A549 (cell line): Measurements from ENCODE around the gene CEP78. TPM values are rescaled to one million over a fixed set of nuclear protein-coding genes. Genes with fewer than 3 reads are reported as not detected.
A peak's percentile ranks its signal among the peaks of the same experiment; 100 is the strongest.
"Not testable (repeated sequence)": the region's sequence is repeated elsewhere in the genome, so short reads cannot be mapped to it uniquely, and the experiment has no call there.

Experiments
- ATAC-seq, 2 experiments: fragments of 200-7000 bp in 1 of 2; fragments of >200 bp in 1 of 2; cut with Nextera tagmentation in 1 of 2; cut with Tn5 transposase in 1 of 2; 3 replicates each; pipeline versions ENCODE4 v1.8.0 to v1.9.1; 2018 to 2020; ENCODE audit warnings: mild to moderate bottlenecking in 1 of 2, moderate library complexity in 1 of 2
- CTCF ChIA-PET: fragments of 300-600 bp; sonication (Branson Sonifier 250); formaldehyde crosslinking; extraction: SDS; loops from one replicate; lab custom pipeline; 2021; ENCODE audit warnings: antibody characterized with exemption, inconsistent platforms; lab: Yijun Ruan, JAX
- POLR2A ChIA-PET: fragments of 350-600 bp; formaldehyde crosslinking; extraction: SDS; loops from one replicate; lab custom pipeline; 2021; ENCODE audit warnings: antibody characterized with exemption, inconsistent platforms; lab: Yijun Ruan, JAX
- DNase-seq, 2 experiments: peaks; one replicate each; pipeline versions ENCODE4 v3.0.0 to v3.0.0-alpha.2; 2011 to 2016; ENCODE audit warnings: low read depth in 1 of 2, low spot score in 1 of 2
- FAIRE-seq: peaks from 2 replicates; lab custom pipeline; 2011; peaks lifted over from hg19 to GRCh38; lab: Jason Lieb, UNC
- H3K27ac ChIP-seq, 2 experiments: fragments of >200 bp; sonication (Bioruptor Twin); formaldehyde crosslinking; 3 replicates each; pipeline ENCODE4 v1.5.1; 2016 to 2017
- H3K4me1 ChIP-seq: fragments of >200 bp; sonication (Bioruptor Twin); formaldehyde crosslinking; 3 replicates; pipeline ENCODE4 v1.6.1; 2016
- H3K4me2 ChIP-seq: fragments of >200 bp; sonication (Bioruptor Twin); formaldehyde crosslinking; 3 replicates; pipeline ENCODE4 v1.6.1; 2016
- H3K4me3 ChIP-seq: fragments of >200 bp; sonication (Bioruptor Twin); formaldehyde crosslinking; 3 replicates; pipeline ENCODE4 v1.5.1; 2016
- H3K9me3 ChIP-seq: fragments of >200 bp; sonication (Bioruptor Twin); formaldehyde crosslinking; 3 replicates; pipeline ENCODE4 v1.6.1; 2016
- BCL3 ChIP-seq: fragments of >200 bp; sonication (Bioruptor Twin); formaldehyde crosslinking; IDR thresholded peaks from 3 replicates; pipeline ENCODE4 v1.6.1; 2016
- CBX8 ChIP-seq: fragments of 200-600 bp; sonication (generic); IDR thresholded peaks from 2 replicates; pipeline ENCODE4 v1.6.1; 2016
- CEBPB ChIP-seq, 2 experiments: fragments of >200 bp in 1 of 2; sonication (Bioruptor Twin) in 1 of 2; formaldehyde crosslinking in 1 of 2; IDR thresholded peaks; 2 replicates each; pipeline ENCODE4 v1.6.1; 2012 to 2016
- CHD4 ChIP-seq: fragments of 200-600 bp; sonication (generic); IDR thresholded peaks from 2 replicates; pipeline ENCODE4 v1.6.1; 2016; ENCODE audit warnings: antibody characterized with exemption, mild to moderate bottlenecking, borderline replicate concordance
- CTCF ChIP-seq: fragments of >200 bp; sonication (Bioruptor Twin); formaldehyde crosslinking; IDR thresholded peaks from 3 replicates; pipeline ENCODE4 v1.5.1; 2016
- EHMT2 ChIP-seq: fragments of 200-600 bp; sonication (generic); IDR thresholded peaks from 2 replicates; pipeline ENCODE4 v1.6.1; 2016; ENCODE audit warnings: antibody characterized with exemption, low read depth, mild to moderate bottlenecking, moderate library complexity
- EP300 ChIP-seq, 2 experiments: fragments of >200 bp; sonication (Bioruptor Twin); formaldehyde crosslinking; IDR thresholded peaks; 2 replicates in 1 of 2; 3 replicates in 1 of 2; pipeline ENCODE4 v1.6.1; 2016 to 2017
- FOSB ChIP-seq: fragments of 250-450 bp; sonication (Bioruptor Pico); IDR thresholded peaks from 2 replicates; pipeline ENCODE4 v1.5.0; 2020; ENCODE audit warnings: mild to moderate bottlenecking, moderate library complexity
- FOSL2 ChIP-seq, 2 experiments: fragments of 450-650 bp in 1 of 2; fragments of >200 bp in 1 of 2; sonication (Bioruptor Twin) in 1 of 2; formaldehyde crosslinking; IDR thresholded peaks; 2 replicates each; pipeline versions ENCODE4 v1.5.0 to v1.6.1; 2016 to 2020; ENCODE audit warnings: mild to moderate bottlenecking in 1 of 2, moderate library complexity in 1 of 2
- HEYL ChIP-seq: fragments of 250-450 bp; sonication (Bioruptor Pico); IDR thresholded peaks from 2 replicates; pipeline ENCODE4 v1.8.0; 2021; ENCODE audit warnings: mild to moderate bottlenecking, moderate library complexity
- HOXA7 ChIP-seq: fragments of 250-450 bp; sonication (Bioruptor Pico); IDR thresholded peaks from 2 replicates; pipeline ENCODE4 v1.5.0; 2020; ENCODE audit warnings: mild to moderate bottlenecking, moderate library complexity
- JUNB ChIP-seq: fragments of >200 bp; sonication (Bioruptor Twin); formaldehyde crosslinking; IDR thresholded peaks from 2 replicates; pipeline ENCODE4 v1.6.1; 2016
- MAX ChIP-seq: IDR thresholded peaks from 2 replicates; pipeline ENCODE4 v1.6.1; 2012
- MAZ ChIP-seq: fragments of 150-350 bp; IDR thresholded peaks from 2 replicates; pipeline ENCODE4 v1.6.1; 2014; ENCODE audit warnings: antibody characterized with exemption, low read depth, low read length, borderline replicate concordance
- NFE2L2 ChIP-seq: fragments of 150-350 bp; conservative IDR thresholded peaks from 2 replicates; pipeline ENCODE4 v1.6.1; 2014; ENCODE audit warnings: low read length
- NR3C1 ChIP-seq: fragments of >200 bp; sonication (Bioruptor Twin); formaldehyde crosslinking; IDR thresholded peaks from 3 replicates; pipeline ENCODE4 v1.6.1; 2017
- POLR2A ChIP-seq: IDR thresholded peaks from 2 replicates; pipeline ENCODE4 v1.6.1; 2012; ENCODE audit warnings: mild to moderate bottlenecking, low read length
- POLR2AphosphoS2 ChIP-seq: conservative IDR thresholded peaks from 2 replicates; pipeline ENCODE4 v1.6.1; 2012; ENCODE audit warnings: low read length, improper control_type of control experiment, inconsistent platforms
- RAD21 ChIP-seq, 2 experiments: fragments of >200 bp in 1 of 2; sonication (Bioruptor Twin) in 1 of 2; formaldehyde crosslinking in 1 of 2; IDR thresholded peaks in 1 of 2; conservative IDR thresholded peaks in 1 of 2; 2 replicates in 1 of 2; 3 replicates in 1 of 2; pipeline ENCODE4 v1.6.1; 2012 to 2018; ENCODE audit warnings: inconsistent platforms in 1 of 2
- SREBF2 ChIP-seq: fragments of 450-650 bp; IDR thresholded peaks from 2 replicates; pipeline ENCODE4 v1.6.1; 2014; ENCODE audit warnings: mild to moderate bottlenecking, moderate library complexity
- TFCP2L1 ChIP-seq: fragments of 250-450 bp; sonication (Bioruptor Pico); IDR thresholded peaks from 2 replicates; pipeline ENCODE4 v1.5.0; 2021; ENCODE audit warnings: mild to moderate bottlenecking
- WGBS: methylation state at CpG from one replicate; pipeline ENCODE4 v1.1.6; 2017; ENCODE audit errors: missing lambda C conversion rate; 5-methylcytosine and 5-hydroxymethylcytosine counted together
- polyA plus RNA-seq, 4 experiments: library from polyadenylated mRNA; depleted of rRNA in 3 of 4; stranded (reverse); fragments of >200 nt; fragmentation: RNase III in 1 of 4; extraction: RNeasy Plus Mini Kit Qiagen cat#74134 plus additional on column Dnase treatment in 1 of 4; gene quantifications; 2 replicates in 3 of 4; 3 replicates in 1 of 4; pipeline ENCODE4 v1.2.3, GENCODE V29; 2011 to 2017

Gene CEP78
- polyA plus RNA-seq, 2 of the 4 experiments (the other 2 are of a cell fraction) = 16.5 to 28.9 TPM

DNA sequence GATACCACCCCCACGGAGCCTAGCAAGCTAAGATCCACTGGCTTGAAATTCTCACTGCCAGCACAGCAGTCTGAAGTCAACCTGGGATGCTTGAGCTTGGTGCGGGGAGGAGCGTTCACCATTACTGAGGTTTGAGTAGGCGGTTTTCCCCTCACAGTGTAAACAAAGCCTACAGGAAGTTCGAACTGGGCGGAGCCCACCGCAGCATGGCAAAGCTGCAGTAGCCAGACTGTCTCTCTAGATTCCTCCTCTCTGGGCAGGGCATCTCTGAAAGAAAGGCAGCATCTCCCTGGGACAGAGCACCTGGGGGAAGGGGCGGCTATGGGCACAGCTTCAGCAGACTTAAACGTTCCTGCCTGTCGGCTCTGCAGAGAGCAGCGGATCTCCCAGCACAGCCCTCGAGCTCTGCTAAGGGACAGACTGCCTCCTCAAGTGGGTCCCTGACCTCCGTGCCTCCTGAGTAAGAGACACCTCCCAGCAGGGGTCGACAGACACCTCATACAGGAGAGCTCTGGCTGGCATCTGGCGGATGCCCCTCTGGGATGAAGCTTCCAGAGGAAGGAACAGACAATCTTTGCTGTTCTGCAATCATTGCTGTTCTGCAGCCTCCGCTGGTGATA, 34.6 kb upstream of the CEP78 start:
- H3K4me3 ChIP-seq = peak overlapping the region; percentile 10; the same call in 1 of the 3 replicates
- FAIRE-seq, POLR2A ChIA-PET: not testable (repeated sequence)

DNA sequence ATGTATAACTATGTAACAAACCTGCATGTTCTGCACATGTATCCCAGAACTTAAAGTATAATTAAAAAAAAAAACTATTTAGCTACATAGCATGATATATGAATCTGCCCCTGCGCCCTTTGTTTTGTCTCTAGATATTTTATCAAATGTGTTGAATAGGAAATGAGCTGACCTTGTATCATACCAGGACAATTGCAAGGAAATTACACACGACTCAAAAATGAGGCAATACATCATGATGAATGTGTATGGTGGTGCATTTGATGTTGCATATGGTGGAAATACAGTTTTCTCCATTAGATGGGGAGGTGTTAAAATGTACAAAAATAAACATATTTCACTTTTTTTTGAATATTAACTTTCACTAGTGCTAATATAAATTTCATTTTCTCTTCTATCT, 28.6 kb upstream of the CEP78 start:
- H3K4me3 ChIP-seq = no peak overlapping the region
- no peak overlapping the region for H3K27ac ChIP-seq
- CTCF ChIA-PET = interaction anchor here (1.5 kb wide), 1 partner anchor 172 kb away, joined by 3 read pairs; no protein-coding TSS in a partner anchor
- 33% methylated on average over 2 of the region's 2 CpGs for WGBS
- DNase-seq (no peak), FAIRE-seq (no peak), ATAC-seq (no peak)
- H3K9me3 ChIP-seq = no peaks in the 10 kb centered on the region
- H3K4me1 ChIP-seq = no peaks in the 10 kb centered on the region
- no peak overlapping the region for H3K4me2 ChIP-seq
- POLR2A ChIA-PET = no interaction called here
- TF ChIP-seq MAZ (no peak), SREBF2 (no peak), CHD4 (no peak), JUNB (no peak), FOSL2 (IDR thresholded peaks at IDR 0.05) (no peak), FOSL2 (CRISPR knock-in tag; IDR thresholded peaks at IDR 0.05) (no peak), TFCP2L1 (CRISPR knock-in tag) (no peak), RAD21 (conservative IDR thresholded peaks at IDR 0.05 in 1 of 2, IDR thresholded peaks at IDR 0.05 in 1 of 2) (no peak), NFE2L2 (no peak), BCL3 (no peak), POLR2AphosphoS2 (no peak), CTCF (no peak), CEBPB (IDR thresholded peaks at IDR 0.05) (no peak), EHMT2 (no peak), HOXA7 (CRISPR knock-in tag) (no peak)

More for the DNA sequence above, 34.6 kb upstream of the CEP78 start:
- Histone ChIP-seq H3K27ac (peak overlapping the region in 1 of 2 experiments; percentile 52; a peak in 2 of 6 replicates), H3K4me2 (peak overlapping the region; percentile 64)
- 0 out of 2 replicates have a peak, but pooled peaks have one; percentile 17 for TF ChIP-seq MAX
- H3K4me1 ChIP-seq, H3K9me3 ChIP-seq: not testable (repeated sequence)
- ATAC-seq = peak in 1 of 2 experiments; percentile 60; a peak in 3 of 6 replicates
- DNase-seq = peak in 1 of 2 experiments; percentile 27
- 48% methylated on average over 8 of the region's 16 CpGs for WGBS
- CTCF ChIA-PET = interaction anchor here (0.8 kb wide), 1 partner anchor 20 kb away, joined by 3 read pairs; no protein-coding TSS in a partner anchor

GRCh38 chr9:78207901-78208300, 28.0 kb upstream of the CEP78 start:
- TF ChIP-seq TFCP2L1 (CRISPR knock-in tag) (no peak), NR3C1 (no peak), CEBPB (IDR thresholded peaks at IDR 0.05) (no peak), POLR2AphosphoS2 (no peak), CBX8 (no peak), RAD21 (conservative IDR thresholded peaks at IDR 0.05 in 1 of 2, IDR thresholded peaks at IDR 0.05 in 1 of 2) (no peak), EP300 (IDR thresholded peaks at IDR 0.05) (no peak), POLR2A (no peak), FOSB (no peak), BCL3 (no peak), HEYL (no peak)
- TF ChIP-seq, all 56 proteins: peak for 0
- ChIA-PET CTCF (interaction anchor here (1.5 kb wide), 1 partner anchor 172 kb away, joined by 3 read pairs; no protein-coding TSS in a partner anchor), POLR2A (no interaction called here)
- DNase-seq (no peak), FAIRE-seq (no peak), ATAC-seq (no peak)
- Histone ChIP-seq H3K27ac (no peak overlapping the region), H3K4me2 (no peak overlapping the region), H3K4me1 (no peaks in the 10 kb centered on the region), H3K4me3 (no peak overlapping the region), H3K9me3 (no peaks in the 10 kb centered on the region)
- WGBS = 26% methylated on average over 4 of the region's 4 CpGs
